HCT116 (cell line): ENCODE measurements around the gene ZFHX2. TPM values are rescaled to one million over a fixed set of nuclear protein-coding genes. Genes with fewer than 3 reads are reported as not detected.

ENCODE experiments used
- ATAC-seq: fragments of 200-7000 bp; cut with Tn5 transposase; 2 replicates; pipeline ENCODE4 v1.9.1; 2020; ENCODE audit warnings: mild to moderate bottlenecking, moderate library complexity
- BruUV-seq: library from RNA; stranded (reverse); fragments of 400-500 nt; replicated peaks from 2 replicates; lab custom pipeline; 2021; lab: Mats Ljungman, UMichigan
- CTCF ChIA-PET: fragments of 300-600 bp; sonication (Branson Sonifier 250); formaldehyde crosslinking; loops from one replicate; lab custom pipeline; 2021; ENCODE audit warnings: antibody characterized with exemption; lab: Charles Lee
- POLR2A ChIA-PET: fragments of 300-600, 350-600 bp; sonication (Branson Sonifier 250); formaldehyde crosslinking; loops from one replicate; lab custom pipeline; 2021; ENCODE audit warnings: antibody characterized with exemption; lab: Charles Lee
- RAD21 ChIA-PET, 2 experiments: fragments of 300-600 bp; sonication (Branson Sonifier 250); formaldehyde crosslinking; loops; one replicate each; lab custom pipeline; 2023; ENCODE audit warnings: low total read pairs in 2 of 2; ENCODE audit not compliant: uncharacterized antibody in 2 of 2, unreplicated experiment in 2 of 2, low non-redundant PET in 1 of 2; lab: Charles Lee
- DNase-seq: peaks from one replicate; pipeline ENCODE4 v3.0.0-alpha.2; 2010; ENCODE audit warnings: low read depth, low spot score
- H2AFZ ChIP-seq: fragments of 200-600 bp; shearing (Covaris generic), sonication (generic); 2 replicates; pipeline ENCODE4 v1.6.1; 2017; ENCODE audit warnings: low read depth, mixed run types, mixed read lengths, antibody characterized with exemption, low read length; ENCODE audit not compliant: poor library complexity, severe bottlenecking
- H3K27ac ChIP-seq: 2 replicates; pipeline ENCODE4 v1.5.1; 2012; ENCODE audit warnings: low read depth, low read length
- H3K27me3 ChIP-seq: fragments of 200-600 bp; sonication (generic); 2 replicates; pipeline ENCODE4 v1.6.1; 2016; ENCODE audit warnings: mixed run types, low read length, mixed read lengths; ENCODE audit not compliant: insufficient read depth
- H3K36me3 ChIP-seq, 2 experiments: fragments of 200-500 bp in 1 of 2; fragments of 200-600 bp in 1 of 2; sonication (Bioruptor generic) in 1 of 2; sonication (generic) in 1 of 2; 2 replicates each; pipeline versions ENCODE4 v1.5.1 to v1.6.1; 2014 to 2016; ENCODE audit warnings: low read length in 2 of 2, inconsistent platforms in 1 of 2, mixed read lengths in 1 of 2, mixed run types in 1 of 2; ENCODE audit not compliant: insufficient read depth in 2 of 2, control insufficient read depth in 1 of 2
- H3K4me1 ChIP-seq, 2 experiments: fragments of 200-600 bp in 1 of 2; sonication (generic) in 1 of 2; 2 replicates each; pipeline versions ENCODE4 v1.5.1 to v1.6.1; 2012 to 2017; ENCODE audit warnings: low read length in 2 of 2, inconsistent platforms in 1 of 2, mild to moderate bottlenecking in 1 of 2, mixed read lengths in 1 of 2, mixed run types in 1 of 2, moderate library complexity in 1 of 2; ENCODE audit not compliant: insufficient read depth in 2 of 2, control insufficient read depth in 1 of 2
- H3K4me2 ChIP-seq: fragments of 200-600 bp; sonication (generic); 2 replicates; pipeline ENCODE4 v1.6.1; 2017; ENCODE audit warnings: mixed run types, low read length, mixed read lengths
- H3K4me3 ChIP-seq, 2 experiments: fragments of 200-600 bp in 1 of 2; sonication (generic) in 1 of 2; replicated peaks in 1 of 2; 2 replicates each; pipeline ENCODE4 v1.5.1; 2011 to 2016; ENCODE audit warnings: low read length in 2 of 2, control low read depth in 1 of 2, low read depth in 1 of 2, mild to moderate bottlenecking in 1 of 2, mixed read lengths in 1 of 2, mixed run types in 1 of 2
- H3K79me2 ChIP-seq: fragments of 200-600 bp; sonication (generic); 2 replicates; pipeline ENCODE4 v1.6.1; 2017; ENCODE audit warnings: mild to moderate bottlenecking, mixed run types, low read length, moderate library complexity, mixed read lengths; ENCODE audit not compliant: insufficient read depth
- H3K9ac ChIP-seq: fragments of 200-600 bp; sonication (generic); 2 replicates; pipeline ENCODE4 v1.6.1; 2016; ENCODE audit warnings: low read length, mixed read lengths
- H3K9me2 ChIP-seq: fragments of 200-600 bp; sonication (generic), shearing (Covaris generic); 2 replicates; pipeline ENCODE4 v1.6.1; 2017; ENCODE audit warnings: mixed run types, mild to moderate bottlenecking, moderate library complexity; ENCODE audit not compliant: insufficient read depth
- H3K9me3 ChIP-seq, 2 experiments: fragments of 200-500 bp in 1 of 2; fragments of 200-600 bp in 1 of 2; sonication (Bioruptor generic) in 1 of 2; sonication (generic) in 1 of 2; 2 replicates each; pipeline ENCODE4 v1.6.1; 2014 to 2017; ENCODE audit warnings: low read length in 2 of 2, mixed read lengths in 2 of 2, inconsistent platforms in 1 of 2, low read depth in 1 of 2, mild to moderate bottlenecking in 1 of 2, mixed run types in 1 of 2, moderate library complexity in 1 of 2; ENCODE audit not compliant: control insufficient read depth in 1 of 2, insufficient read depth in 1 of 2
- H4K20me1 ChIP-seq: fragments of 200-600 bp; sonication (generic), shearing (Covaris generic); 2 replicates; pipeline ENCODE4 v1.6.1; 2017; ENCODE audit warnings: mixed run types, mild to moderate bottlenecking, moderate library complexity; ENCODE audit not compliant: insufficient read depth
- CBX3 ChIP-seq: IDR thresholded peaks from 2 replicates; pipeline ENCODE4 v1.6.1; 2012; ENCODE audit warnings: low read depth
- CEBPB ChIP-seq: IDR thresholded peaks from 2 replicates; pipeline ENCODE4 v1.6.1; 2012; ENCODE audit warnings: low read depth
- EGR1 ChIP-seq: IDR thresholded peaks from 2 replicates; pipeline ENCODE4 v1.6.1; 2012; ENCODE audit warnings: low read depth
- EZH2 ChIP-seq: fragments of 200-600 bp; sonication (generic); IDR thresholded peaks from 2 replicates; pipeline ENCODE4 v1.6.1; 2017; ENCODE audit warnings: antibody characterized with exemption, mixed run types
- EZH2phosphoT487 ChIP-seq: fragments of 200-600 bp; IDR thresholded peaks from 2 replicates; pipeline ENCODE4 v1.6.1; 2018; ENCODE audit warnings: antibody characterized with exemption, borderline replicate concordance
- JUND ChIP-seq: IDR thresholded peaks from 2 replicates; pipeline ENCODE4 v1.6.1; 2012
- MAX ChIP-seq: IDR thresholded peaks from 2 replicates; pipeline ENCODE4 v1.6.1; 2012
- POLR2A ChIP-seq: IDR thresholded peaks from 2 replicates; pipeline ENCODE4 v1.7.0; 2011; ENCODE audit warnings: borderline replicate concordance; ENCODE audit not compliant: insufficient read depth, insufficient read length; ENCODE audit errors: extremely low read depth
- POLR2AphosphoS5 ChIP-seq: IDR thresholded peaks from 2 replicates; pipeline ENCODE4 v1.6.1; 2011; ENCODE audit warnings: mild to moderate bottlenecking, low read depth, low read length, moderate library complexity
- RAD21 ChIP-seq: IDR thresholded peaks from 2 replicates; pipeline ENCODE4 v1.6.1; 2012; ENCODE audit warnings: low read depth, mild to moderate bottlenecking
- SP1 ChIP-seq: IDR thresholded peaks from 2 replicates; pipeline ENCODE4 v1.6.1; 2012; ENCODE audit warnings: low read depth
- SRF ChIP-seq: IDR thresholded peaks from 2 replicates; pipeline ENCODE4 v1.6.1; 2012; ENCODE audit warnings: low read depth
- TCF7L2 ChIP-seq: IDR thresholded peaks from 2 replicates; pipeline ENCODE4 v1.7.0; 2011; ENCODE audit warnings: borderline replicate concordance, inconsistent platforms; ENCODE audit not compliant: insufficient read depth, insufficient read length; ENCODE audit errors: extremely low read depth
- YY1 ChIP-seq: IDR thresholded peaks from 2 replicates; pipeline ENCODE4 v1.6.1; 2011; ENCODE audit warnings: low read length, low read depth, moderate library complexity, mild to moderate bottlenecking; ENCODE audit not compliant: insufficient replicate concordance; ENCODE audit errors: extremely low read depth
- ZBTB33 ChIP-seq: IDR thresholded peaks from 2 replicates; pipeline ENCODE4 v1.6.1; 2011; ENCODE audit warnings: mild to moderate bottlenecking, low read length, moderate library complexity; ENCODE audit not compliant: insufficient replicate concordance; ENCODE audit errors: extremely low read depth
- ZFX ChIP-seq: fragments of 450-650 bp; IDR thresholded peaks from 2 replicates; pipeline ENCODE4 v1.6.1; 2017
- ZNF274 ChIP-seq: fragments of 200-500 bp; sonication (Bioruptor generic); IDR thresholded peaks from 2 replicates; pipeline ENCODE4 v1.6.1; 2014; ENCODE audit warnings: mild to moderate bottlenecking, low read depth, low read length, inconsistent platforms
- intact Hi-C: fragments of 100-400 bp; cut with micrococcal nuclease; formaldehyde crosslinking; loops from 2 replicates; pipeline ENCODE4 v1.10.0; 2022
- total RNA-seq: library from RNA; stranded (reverse); gene quantifications from one replicate; pipeline ENCODE4 v1.2.1, GENCODE V29; 2021; ENCODE audit not compliant: unreplicated experiment
- TF ChIP-seq, protein P1 (sequence below), 3 experiments: fragments of 200-600 bp in 1 of 3; sonication (generic) in 1 of 3; IDR thresholded peaks in 2 of 3; conservative IDR thresholded peaks in 1 of 3; 2 replicates each; pipeline ENCODE4 v1.5.1; 2012 to 2017; ENCODE audit warnings: low read depth in 2 of 3, low read length in 2 of 3, antibody characterized with exemption in 1 of 3, borderline replicate concordance in 1 of 3, control low read depth in 1 of 3, mild to moderate bottlenecking in 1 of 3, mixed read lengths in 1 of 3, mixed run types in 1 of 3, moderate library complexity in 1 of 3; ENCODE audit not compliant: insufficient read depth in 1 of 3
- TF ChIP-seq, protein P2 (sequence below): IDR thresholded peaks from 2 replicates; pipeline ENCODE4 v1.6.1; 2012

The ZFHX2 gene
- total RNA-seq, 1 experiment from 2014 or later, result 3.6 TPM

GRCh38 chr14:23547924-23548323 lies 3.6 kb downstream of the ZFHX2 start (continued):
- TF ChIP-seq, protein P1, sequence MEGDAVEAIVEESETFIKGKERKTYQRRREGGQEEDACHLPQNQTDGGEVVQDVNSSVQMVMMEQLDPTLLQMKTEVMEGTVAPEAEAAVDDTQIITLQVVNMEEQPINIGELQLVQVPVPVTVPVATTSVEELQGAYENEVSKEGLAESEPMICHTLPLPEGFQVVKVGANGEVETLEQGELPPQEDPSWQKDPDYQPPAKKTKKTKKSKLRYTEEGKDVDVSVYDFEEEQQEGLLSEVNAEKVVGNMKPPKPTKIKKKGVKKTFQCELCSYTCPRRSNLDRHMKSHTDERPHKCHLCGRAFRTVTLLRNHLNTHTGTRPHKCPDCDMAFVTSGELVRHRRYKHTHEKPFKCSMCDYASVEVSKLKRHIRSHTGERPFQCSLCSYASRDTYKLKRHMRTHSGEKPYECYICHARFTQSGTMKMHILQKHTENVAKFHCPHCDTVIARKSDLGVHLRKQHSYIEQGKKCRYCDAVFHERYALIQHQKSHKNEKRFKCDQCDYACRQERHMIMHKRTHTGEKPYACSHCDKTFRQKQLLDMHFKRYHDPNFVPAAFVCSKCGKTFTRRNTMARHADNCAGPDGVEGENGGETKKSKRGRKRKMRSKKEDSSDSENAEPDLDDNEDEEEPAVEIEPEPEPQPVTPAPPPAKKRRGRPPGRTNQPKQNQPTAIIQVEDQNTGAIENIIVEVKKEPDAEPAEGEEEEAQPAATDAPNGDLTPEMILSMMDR (IDR thresholded peaks at IDR 0.05 in 2 of 3, conservative IDR thresholded peaks at IDR 0.05 in 1 of 3; ENCODE audit: borderline replicate concordance in 1 of 3, insufficient read depth in 1 of 3, low read depth in 2 of 3, low read length in 2 of 3), result no peak
- TF ChIP-seq TCF7L2 (no peak), POLR2A (no peak), SP1 (no peak), CEBPB (no peak), EZH2 (no peak)

DNA sequence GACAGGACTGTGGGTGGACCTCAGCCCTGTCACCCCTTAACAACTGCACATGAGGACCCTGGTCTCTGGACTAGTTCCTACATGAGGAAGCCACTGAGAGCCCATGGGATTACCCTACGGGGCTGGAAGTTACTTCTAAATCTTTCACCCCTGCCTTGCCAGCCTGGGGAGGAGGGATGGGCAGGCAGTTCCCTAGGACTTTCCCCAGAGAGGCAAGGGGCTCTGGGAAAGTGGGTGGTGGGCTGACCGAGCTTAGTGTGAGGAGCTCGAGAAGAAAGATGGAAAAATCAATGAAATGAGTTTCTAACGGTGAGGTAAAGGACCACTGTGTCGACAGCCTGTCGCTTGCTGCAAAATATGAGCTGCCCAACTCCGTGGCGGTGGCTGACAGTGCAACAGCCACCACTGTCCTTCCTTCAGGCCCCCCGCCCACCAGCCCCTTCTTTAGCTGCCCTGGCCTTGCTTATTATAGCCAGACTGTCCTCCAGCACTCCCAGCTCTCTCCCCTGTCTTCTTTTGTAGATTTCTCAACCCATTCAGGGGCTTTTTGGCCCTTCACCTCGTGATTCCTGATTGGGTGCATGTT lies 5.0 kb downstream of the ZFHX2 start:
- Histone ChIP-seq H3K9me3 (no peaks in the 10 kb centered on the region), H3K4me3 (no peak overlapping the region), H3K4me2 (no peak overlapping the region), H3K36me3 (no peaks in the 10 kb centered on the region), H4K20me1 (no peaks in the 10 kb centered on the region), H3K9ac (no peak overlapping the region), H3K27me3 (no peaks in the 10 kb centered on the region), H3K27ac (no peak overlapping the region), H3K79me2 (no peaks in the 10 kb centered on the region), H3K4me1 (peaks cover 0 to 9% of the 10 kb centered on the region in 2 experiments; a peak in 3 of 4 replicates), H3K9me2 (no peaks in the 10 kb centered on the region), H2AFZ (no peak overlapping the region)
- RAD21 ChIA-PET, result no interaction called here
- POLR2A ChIA-PET, result no interaction called here
- BruUV-seq, result no TSS peak
- ATAC-seq, result no peak
- CTCF ChIA-PET, result no interaction called here
- TF ChIP-seq, protein P2, sequence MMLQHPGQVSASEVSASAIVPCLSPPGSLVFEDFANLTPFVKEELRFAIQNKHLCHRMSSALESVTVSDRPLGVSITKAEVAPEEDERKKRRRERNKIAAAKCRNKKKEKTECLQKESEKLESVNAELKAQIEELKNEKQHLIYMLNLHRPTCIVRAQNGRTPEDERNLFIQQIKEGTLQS, result no peak
- no peak for TF ChIP-seq JUND
- TF ChIP-seq ZFX, result no peak
- no peak for TF ChIP-seq SRF
- TF ChIP-seq MAX, result no peak
- no peak for TF ChIP-seq POLR2AphosphoS5
- TF ChIP-seq EZH2, result no peak
- TF ChIP-seq CBX3, result no peak
- TF ChIP-seq, protein P1 (IDR thresholded peaks at IDR 0.05 in 2 of 3, conservative IDR thresholded peaks at IDR 0.05 in 1 of 3; ENCODE audit: borderline replicate concordance in 1 of 3, insufficient read depth in 1 of 3, low read depth in 2 of 3, low read length in 2 of 3), result no peak
- no peak for TF ChIP-seq ZBTB33
- TF ChIP-seq EGR1, result no peak
- no peak for TF ChIP-seq ZNF274
- no peak for TF ChIP-seq EZH2phosphoT487
- no peak for TF ChIP-seq CEBPB
- no peak for TF ChIP-seq YY1
- no peak for TF ChIP-seq RAD21
- intact Hi-C loops, result no loop called here
- no peak for DNase-seq
